Neural progenitor cell (in vitro differentiated cells): ENCODE results near the gene ERN1. TPM values are rescaled to one million over a fixed set of nuclear protein-coding genes. Genes with fewer than 3 reads are reported as not detected.

ENCODE experiments used
- DNase-seq: peaks from one replicate; pipeline ENCODE4 v3.0.0-alpha.2; 2016; ENCODE audit warnings: low spot score
- H2AFZ ChIP-seq: fragments of 200-600 bp; sonication (generic); replicated peaks from 2 replicates; pipeline ENCODE4 v1.6.1; 2016; ENCODE audit warnings: antibody characterized with exemption
- H3F3A ChIP-seq: fragments of 200-600 bp; sonication (generic); 2 replicates; pipeline ENCODE4 v1.6.1; 2016; ENCODE audit warnings: antibody characterized with exemption, low read depth
- H3K27ac ChIP-seq: fragments of 200-600 bp; sonication (generic); 2 replicates; pipeline ENCODE4 v1.5.1; 2016; ENCODE audit warnings: mild to moderate bottlenecking
- H3K27me3 ChIP-seq: fragments of 200-600 bp; sonication (generic); 2 replicates; pipeline ENCODE4 v1.6.1; 2016; ENCODE audit warnings: mild to moderate bottlenecking, moderate library complexity
- H3K36me3 ChIP-seq: fragments of 200-600 bp; sonication (generic); 2 replicates; pipeline ENCODE4 v1.5.1; 2016
- H3K4me1 ChIP-seq: fragments of 200-600 bp; sonication (generic); 2 replicates; pipeline ENCODE4 v1.6.1; 2016; ENCODE audit warnings: mixed run types
- H3K4me2 ChIP-seq: fragments of 200-600 bp; sonication (generic); 2 replicates; pipeline ENCODE4 v1.6.1; 2016
- H3K4me3 ChIP-seq: fragments of 200-600 bp; sonication (generic); 2 replicates; pipeline ENCODE4 v1.5.1; 2016
- H3K79me2 ChIP-seq: fragments of 200-600 bp; sonication (generic); 2 replicates; pipeline ENCODE4 v1.6.1; 2016; ENCODE audit warnings: low read depth
- H3K9ac ChIP-seq: fragments of 200-600 bp; sonication (generic); 2 replicates; pipeline ENCODE4 v1.6.1; 2016
- H3K9me3 ChIP-seq: fragments of 200-600 bp; sonication (generic); 2 replicates; pipeline ENCODE4 v1.5.1; 2016; ENCODE audit warnings: low read depth
- H4K20me1 ChIP-seq: fragments of 200-600 bp; sonication (generic); 2 replicates; pipeline ENCODE4 v1.6.1; 2016; ENCODE audit warnings: low read depth
- H3K27ac Mint-ChIP-seq: 3 replicates; pipeline ENCODE4 v1.8.0; 2021; ENCODE audit warnings: mixed read lengths
- H3K27me3 Mint-ChIP-seq: 2 replicates; pipeline ENCODE4 v1.8.0; 2022; ENCODE audit warnings: low read depth, mild to moderate bottlenecking, inconsistent platforms, moderate library complexity, mixed read lengths; ENCODE audit not compliant: insufficient read depth
- H3K36me3 Mint-ChIP-seq: 3 replicates; pipeline ENCODE4 v1.8.0; 2021; ENCODE audit warnings: mixed read lengths
- H3K4me1 Mint-ChIP-seq: 3 replicates; pipeline ENCODE4 v1.8.0; 2021; ENCODE audit warnings: mixed read lengths
- H3K4me3 Mint-ChIP-seq: 3 replicates; pipeline ENCODE4 v1.8.0; 2021; ENCODE audit warnings: mild to moderate bottlenecking, moderate library complexity, mixed read lengths
- H3K9me3 Mint-ChIP-seq: 3 replicates; pipeline ENCODE4 v1.8.0; 2020; ENCODE audit warnings: mixed read lengths
- EZH2 ChIP-seq: fragments of 200-600 bp; sonication (generic); IDR thresholded peaks from 2 replicates; pipeline ENCODE4 v1.6.1; 2017; ENCODE audit warnings: antibody characterized with exemption, mild to moderate bottlenecking, moderate library complexity
- EZH2phosphoT487 ChIP-seq: fragments of 200-600 bp; sonication (generic); IDR thresholded peaks from 2 replicates; pipeline ENCODE4 v1.6.1; 2017; ENCODE audit warnings: antibody characterized with exemption
- total RNA-seq: library from RNA; depleted of rRNA; stranded (reverse); fragments of >200 nt; gene quantifications from 2 replicates; pipeline ENCODE4 v1.2.3, GENCODE V29; 2015; ENCODE audit warnings: low replicate concordance
- TF ChIP-seq, protein P1 (sequence below): fragments of 200-600 bp; sonication (generic); IDR thresholded peaks from 2 replicates; pipeline ENCODE4 v1.5.1; 2017; ENCODE audit warnings: antibody characterized with exemption, mild to moderate bottlenecking

The ERN1 gene
- total RNA-seq, 1 donor from 2014 or later: 2.4 TPM

DNA sequence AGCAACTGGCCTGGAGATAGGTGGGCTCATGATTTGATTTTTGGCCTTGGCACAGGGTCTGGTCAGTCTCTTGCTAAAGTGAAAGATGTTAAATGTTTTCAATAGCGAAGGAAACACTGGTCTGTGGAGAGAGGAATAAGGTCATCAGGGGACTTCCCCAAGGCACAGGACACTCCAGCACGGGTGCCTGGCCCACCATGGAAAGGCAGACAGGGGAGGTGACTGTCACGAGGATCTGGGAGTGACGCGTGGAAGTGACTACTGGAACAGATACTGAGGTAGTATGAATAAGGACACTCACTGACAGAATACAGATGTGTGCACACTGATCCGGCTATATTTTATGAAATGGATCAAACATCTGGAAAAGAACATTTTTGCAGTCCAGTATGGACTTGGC is 92.8 kb downstream of the ERN1 start:
- no peak overlapping the region for H3K4me3 ChIP-seq
- peaks cover 6% of the 10 kb centered on the region for H3K4me1 ChIP-seq
- H3K9ac ChIP-seq: no peak overlapping the region
- Mint-ChIP-seq H3K4me1 (peaks cover 3% of the 10 kb centered on the region), H3K9me3 (no peaks in the 10 kb centered on the region), H3K36me3 (peaks cover 3% of the 10 kb centered on the region), H3K4me3 (no peak overlapping the region), H3K27ac (no peak overlapping the region), H3K27me3 (peaks cover 12% of the 10 kb centered on the region)
- H3K4me2 ChIP-seq: no peak overlapping the region
- H3K27me3 ChIP-seq: no peaks in the 10 kb centered on the region
- TF ChIP-seq EZH2phosphoT487: no peak
- TF ChIP-seq EZH2: no peak
- TF ChIP-seq, protein P1, sequence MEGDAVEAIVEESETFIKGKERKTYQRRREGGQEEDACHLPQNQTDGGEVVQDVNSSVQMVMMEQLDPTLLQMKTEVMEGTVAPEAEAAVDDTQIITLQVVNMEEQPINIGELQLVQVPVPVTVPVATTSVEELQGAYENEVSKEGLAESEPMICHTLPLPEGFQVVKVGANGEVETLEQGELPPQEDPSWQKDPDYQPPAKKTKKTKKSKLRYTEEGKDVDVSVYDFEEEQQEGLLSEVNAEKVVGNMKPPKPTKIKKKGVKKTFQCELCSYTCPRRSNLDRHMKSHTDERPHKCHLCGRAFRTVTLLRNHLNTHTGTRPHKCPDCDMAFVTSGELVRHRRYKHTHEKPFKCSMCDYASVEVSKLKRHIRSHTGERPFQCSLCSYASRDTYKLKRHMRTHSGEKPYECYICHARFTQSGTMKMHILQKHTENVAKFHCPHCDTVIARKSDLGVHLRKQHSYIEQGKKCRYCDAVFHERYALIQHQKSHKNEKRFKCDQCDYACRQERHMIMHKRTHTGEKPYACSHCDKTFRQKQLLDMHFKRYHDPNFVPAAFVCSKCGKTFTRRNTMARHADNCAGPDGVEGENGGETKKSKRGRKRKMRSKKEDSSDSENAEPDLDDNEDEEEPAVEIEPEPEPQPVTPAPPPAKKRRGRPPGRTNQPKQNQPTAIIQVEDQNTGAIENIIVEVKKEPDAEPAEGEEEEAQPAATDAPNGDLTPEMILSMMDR: no peak
- no peaks in the 10 kb centered on the region for H3K36me3 ChIP-seq
- H3K9me3 ChIP-seq: no peaks in the 10 kb centered on the region
- no peaks in the 10 kb centered on the region for H3F3A ChIP-seq
- H3K27ac ChIP-seq: no peak overlapping the region
- no peak for DNase-seq
- no peaks in the 10 kb centered on the region for H3K79me2 ChIP-seq
- no peak overlapping the region for H2AFZ ChIP-seq
- H4K20me1 ChIP-seq: no peaks in the 10 kb centered on the region

DNA sequence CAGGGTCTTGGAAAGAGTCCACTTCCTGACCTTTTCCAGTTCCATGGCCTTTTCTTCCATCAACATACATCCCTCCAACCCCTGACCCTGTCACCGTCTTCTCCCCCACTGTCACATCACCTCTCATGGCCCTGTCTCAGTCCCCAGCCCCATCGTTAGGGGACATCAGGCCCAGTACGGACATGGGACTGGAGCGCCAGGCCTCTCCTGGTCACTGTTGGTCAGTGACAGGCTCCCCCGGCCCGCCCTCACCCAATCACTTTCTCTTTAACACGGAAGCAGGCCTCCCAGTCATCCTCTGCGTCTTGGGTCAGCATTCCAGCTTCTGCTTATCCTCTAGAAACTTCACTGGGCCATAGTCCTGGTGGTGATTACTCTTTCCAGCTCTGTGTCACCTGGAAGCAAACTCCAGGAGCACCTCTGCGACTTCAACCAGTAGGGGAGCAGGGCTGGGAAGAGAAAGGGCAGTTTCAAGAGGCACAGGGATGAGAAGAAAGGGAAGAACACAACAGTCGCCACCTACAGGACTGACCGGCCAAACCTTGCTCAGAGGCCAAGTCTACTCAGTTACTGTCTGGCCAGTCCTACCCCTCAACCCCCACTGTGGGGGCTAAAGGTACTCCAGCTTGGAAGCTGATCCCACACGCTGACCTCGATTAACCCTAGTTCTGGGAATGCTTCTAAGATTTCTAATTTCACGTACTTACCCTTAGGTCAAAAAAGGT is 93.6 kb downstream of the ERN1 start:
- H3K4me1 Mint-ChIP-seq: peaks cover 3% of the 10 kb centered on the region
- TF ChIP-seq, protein P1: peak; percentile 24
- TF ChIP-seq EZH2 (no peak), EZH2phosphoT487 (no peak)
- Histone ChIP-seq H3K27ac (no peak overlapping the region), H3K9ac (no peak overlapping the region), H3K27me3 (no peaks in the 10 kb centered on the region), H2AFZ (peak overlapping the region; percentile 34), H3K4me1 (peaks cover 6% of the 10 kb centered on the region), H3K4me2 (no peak overlapping the region), H3F3A (no peaks in the 10 kb centered on the region), H4K20me1 (no peaks in the 10 kb centered on the region), H3K9me3 (no peaks in the 10 kb centered on the region), H3K79me2 (no peaks in the 10 kb centered on the region), H3K36me3 (no peaks in the 10 kb centered on the region), H3K4me3 (no peak overlapping the region)
- DNase-seq: peak; percentile 22
- H3K4me3 Mint-ChIP-seq: no peak overlapping the region
- peaks cover 9% of the 10 kb centered on the region for H3K27me3 Mint-ChIP-seq
- H3K36me3 Mint-ChIP-seq: no peaks in the 10 kb centered on the region
- H3K9me3 Mint-ChIP-seq: no peaks in the 10 kb centered on the region
- H3K27ac Mint-ChIP-seq: no peak overlapping the region

DNA sequence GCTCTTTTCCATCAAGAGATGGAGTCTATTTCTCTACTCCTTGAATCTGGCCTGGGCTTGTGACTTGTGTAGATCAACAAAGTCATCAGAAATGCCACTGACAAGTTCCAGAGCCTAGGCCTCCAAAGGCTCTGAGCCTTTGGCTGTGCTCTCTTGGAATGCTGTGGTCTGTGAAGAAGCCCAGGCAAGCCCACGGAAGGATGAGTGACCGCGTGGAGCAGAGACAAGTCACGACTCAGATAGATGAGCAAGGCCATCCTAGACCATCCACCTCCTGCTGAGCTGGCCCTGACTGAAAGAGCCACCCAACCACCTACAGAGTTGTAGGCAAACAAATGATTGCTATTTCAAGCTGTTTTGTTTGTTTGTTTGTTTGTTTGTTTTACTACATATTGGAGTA is 97.9 kb downstream of the ERN1 start:
- Mint-ChIP-seq H3K4me3 (no peak overlapping the region), H3K4me1 (peaks cover 3% of the 10 kb centered on the region), H3K27me3 (peaks cover 9% of the 10 kb centered on the region), H3K36me3 (no peaks in the 10 kb centered on the region), H3K9me3 (no peaks in the 10 kb centered on the region), H3K27ac (no peak overlapping the region)
- Histone ChIP-seq H2AFZ (no peak overlapping the region), H3K9ac (no peak overlapping the region), H3K4me2 (no peak overlapping the region), H3K9me3 (no peaks in the 10 kb centered on the region), H4K20me1 (no peaks in the 10 kb centered on the region), H3K4me3 (no peak overlapping the region), H3K27ac (no peak overlapping the region), H3F3A (no peaks in the 10 kb centered on the region), H3K79me2 (no peaks in the 10 kb centered on the region), H3K36me3 (no peaks in the 10 kb centered on the region), H3K4me1 (no peaks in the 10 kb centered on the region), H3K27me3 (no peaks in the 10 kb centered on the region)
- no peak for TF ChIP-seq EZH2phosphoT487
- TF ChIP-seq, protein P1: no peak
- no peak for TF ChIP-seq EZH2
- DNase-seq: no peak
